GM18502 (cell line): ENCODE measurements around the gene CCDC167.

Experiments
- ATAC-seq: cut with Tn5 transposase; IDR thresholded peaks from one replicate; pipeline ENCODE4 v1.9.1; 2021; ENCODE audit warnings: mild to moderate bottlenecking; ENCODE audit not compliant: unreplicated experiment, poor library complexity

CCDC167 gene

DNA sequence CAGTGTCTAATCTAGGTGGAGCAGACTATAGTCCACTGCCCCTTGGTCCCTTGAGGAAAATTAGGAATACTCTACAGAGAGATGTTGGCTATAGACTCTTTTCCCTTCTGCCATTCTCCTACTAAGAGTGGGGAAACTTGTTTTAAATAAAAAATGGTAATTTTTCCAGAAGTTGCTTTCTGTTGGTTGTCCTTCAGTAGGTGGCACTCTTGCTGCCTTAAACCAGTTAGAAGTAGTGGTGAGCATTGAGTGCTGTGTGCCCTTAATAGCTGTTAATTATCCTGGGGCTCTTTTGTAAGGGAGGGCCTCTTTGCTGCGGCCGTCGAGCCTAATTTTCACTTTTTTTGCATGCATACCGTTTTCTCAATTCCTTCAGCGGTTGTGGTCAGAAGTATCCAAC is 63.9 kb downstream of the CCDC167 start:
- ATAC-seq = no peak

DNA sequence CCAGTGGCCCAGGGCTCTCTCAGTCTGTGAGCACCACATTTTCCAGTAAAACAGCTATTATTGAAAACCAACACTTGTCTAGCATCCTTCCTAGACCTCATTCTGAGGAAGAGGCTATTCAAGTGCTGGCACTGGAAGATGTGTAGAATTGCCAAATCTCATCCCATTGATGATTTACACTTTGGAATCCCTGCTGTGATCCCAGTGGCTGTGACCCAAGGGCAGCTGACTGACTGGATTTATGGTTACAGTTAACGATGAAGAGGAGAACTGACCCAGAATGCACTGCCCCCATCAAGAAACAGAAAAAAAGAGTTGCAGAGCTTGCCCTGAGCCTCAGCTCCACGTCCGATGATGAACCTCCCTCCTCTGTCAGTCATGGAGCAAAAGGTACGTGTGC is 64.3 kb downstream of the CCDC167 start:
- no peak for ATAC-seq

DNA sequence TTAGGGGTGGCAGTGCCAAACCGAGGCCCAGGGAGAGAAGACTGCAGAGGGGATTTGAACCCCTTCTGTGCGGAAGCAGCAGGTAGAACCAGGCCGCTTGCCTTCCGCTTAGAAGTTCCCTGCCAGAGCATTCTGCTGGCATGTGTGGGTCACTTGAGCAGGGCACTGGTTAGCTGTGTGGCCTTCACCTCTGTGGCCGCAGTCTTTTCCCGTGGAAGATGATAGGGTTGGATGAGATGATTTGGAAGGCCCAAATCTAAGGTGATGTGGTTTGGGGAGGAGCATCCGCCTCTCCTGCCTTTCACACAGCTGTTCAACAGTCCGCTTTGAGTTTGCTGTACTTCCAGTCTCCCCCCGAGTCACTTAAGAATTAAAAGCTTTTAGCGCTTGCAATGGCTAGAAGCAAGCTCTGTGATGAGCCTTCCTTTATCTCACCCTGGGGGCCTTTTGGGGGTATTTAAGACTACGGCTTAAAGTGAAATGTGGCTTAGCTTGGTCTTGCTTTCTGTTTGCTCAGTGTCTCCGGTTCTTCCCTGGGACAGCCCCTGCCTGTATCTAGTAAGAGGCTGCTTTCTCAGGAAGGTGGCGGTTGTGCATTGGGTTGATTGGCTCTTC is 65.9 kb downstream of the CCDC167 start:
- ATAC-seq = peak; percentile 30
